Measurements from ENCODE around the gene MYRFL.

The MYRFL gene

GRCh38 chr12:69918287-69918686 is 93.3 kb downstream of the MYRFL start:
- no peak for TF ChIP-seq CTCF (conservative IDR thresholded peaks at IDR 0.05; ENCODE audit: control insufficient read depth, insufficient read depth, low read depth, low read length)
- H3K4me3 ChIP-seq (ENCODE audit: control insufficient read depth, low read depth, low read length): no peak overlapping the region
- DNase-seq (ENCODE audit: low read depth): no peak

GRCh38 chr12:69919495-69919894 is 94.5 kb downstream of the MYRFL start:
- DNase-seq (ENCODE audit: low read depth): no peak
- no peak overlapping the region for H3K4me3 ChIP-seq (ENCODE audit: control insufficient read depth, low read depth, low read length)
- TF ChIP-seq CTCF (conservative IDR thresholded peaks at IDR 0.05; ENCODE audit: control insufficient read depth, insufficient read depth, low read depth, low read length): no peak

GRCh38 chr12:69921831-69922230 is 96.8 kb downstream of the MYRFL start:
- no peak for TF ChIP-seq CTCF (conservative IDR thresholded peaks at IDR 0.05; ENCODE audit: control insufficient read depth, insufficient read depth, low read depth, low read length)
- H3K4me3 ChIP-seq (ENCODE audit: control insufficient read depth, low read depth, low read length): no peak overlapping the region
- DNase-seq (ENCODE audit: low read depth): no peak

- no peak for TF ChIP-seq CTCF (conservative IDR thresholded peaks at IDR 0.05; ENCODE audit: control insufficient read depth, insufficient read depth, low read depth, low read length)
- no peak overlapping the region for H3K4me3 ChIP-seq (ENCODE audit: control insufficient read depth, low read depth, low read length)
- DNase-seq (ENCODE audit: low read depth): no peak
These were observed 98.0 kb downstream of the MYRFL start for GRCh38 chr12:69922999-69923398.

- no peak for TF ChIP-seq CTCF (conservative IDR thresholded peaks at IDR 0.05; ENCODE audit: control insufficient read depth, insufficient read depth, low read depth, low read length)
- H3K4me3 ChIP-seq (ENCODE audit: control insufficient read depth, low read depth, low read length): no peak overlapping the region
- DNase-seq (ENCODE audit: low read depth): no peak
These were observed 100.3 kb downstream of the MYRFL start for GRCh38 chr12:69925291-69925690.

- no peak overlapping the region for H3K4me3 ChIP-seq (ENCODE audit: control insufficient read depth, low read depth, low read length)
- no peak for TF ChIP-seq CTCF (conservative IDR thresholded peaks at IDR 0.05; ENCODE audit: control insufficient read depth, insufficient read depth, low read depth, low read length)
- DNase-seq (ENCODE audit: low read depth): no peak
These were observed 102.1 kb downstream of the MYRFL start for GRCh38 chr12:69927164-69927563.

- TF ChIP-seq CTCF (conservative IDR thresholded peaks at IDR 0.05; ENCODE audit: control insufficient read depth, insufficient read depth, low read depth, low read length): no peak
- peak; percentile 26 for DNase-seq (ENCODE audit: low read depth)
- H3K4me3 ChIP-seq (ENCODE audit: control insufficient read depth, low read depth, low read length): no peak overlapping the region
These were observed 104.1 kb downstream of the MYRFL start for GRCh38 chr12:69929125-69929524.
